NCI-H510A treated with DMSO at 0.1 percent for 48 hours (cell line): ENCODE measurements around the gene TC2N.
"Not testable (repeated sequence)": the region's sequence is repeated elsewhere in the genome, so short reads cannot be mapped to it uniquely, and the experiment has no call there.

Experiments used
- DNase-seq: peaks from one replicate; lab custom pipeline; 2025; lab: John Stamatoyannopoulos, UW

The TC2N gene

DNA sequence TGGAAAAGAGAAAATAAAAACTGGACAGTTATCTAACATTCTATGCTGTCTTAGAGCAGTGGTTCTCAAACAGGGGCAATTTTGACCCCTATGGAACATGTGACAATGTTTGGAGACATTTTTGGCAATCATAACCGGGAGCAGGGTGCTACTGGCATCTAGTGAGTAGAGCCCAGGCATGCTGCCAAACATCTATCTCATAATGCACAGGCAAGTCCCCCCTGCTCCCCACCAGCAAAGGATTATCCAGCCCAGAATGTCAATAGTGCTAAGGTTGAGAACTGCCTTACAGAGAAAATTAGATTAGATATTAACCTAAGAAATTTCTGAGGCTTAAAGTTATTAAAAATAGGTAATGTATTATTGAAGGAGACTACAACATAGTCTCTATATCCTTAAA lies 112.5 kb downstream of the TC2N start:
- DNase-seq = no peak

DNA sequence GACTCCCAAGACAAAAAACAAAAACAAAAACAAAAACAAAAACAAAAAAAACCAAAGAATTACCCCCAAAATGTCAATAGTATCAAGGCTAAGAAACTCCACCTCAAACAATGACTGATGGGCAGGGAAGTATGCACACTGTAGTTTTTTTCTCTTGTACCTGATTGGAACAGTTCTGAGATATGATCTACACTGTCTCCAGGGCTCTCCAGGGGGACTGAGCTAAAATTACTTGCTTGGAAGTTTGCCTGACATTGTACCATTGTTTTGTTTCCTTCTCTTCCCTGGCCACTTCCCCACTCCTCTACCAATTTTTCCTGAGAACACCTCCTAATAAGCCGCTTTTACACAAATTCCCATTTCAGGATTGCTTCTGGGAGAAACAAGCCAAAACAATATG lies 113.2 kb downstream of the TC2N start:
- DNase-seq = no peak

- DNase-seq = no peak
Observed at GRCh38 chr14:91753501-91754128, 113.7 kb downstream of the TC2N start.

GRCh38 chr14:91752961-91753360 lies 114.4 kb downstream of the TC2N start:
- DNase-seq = no peak

DNA sequence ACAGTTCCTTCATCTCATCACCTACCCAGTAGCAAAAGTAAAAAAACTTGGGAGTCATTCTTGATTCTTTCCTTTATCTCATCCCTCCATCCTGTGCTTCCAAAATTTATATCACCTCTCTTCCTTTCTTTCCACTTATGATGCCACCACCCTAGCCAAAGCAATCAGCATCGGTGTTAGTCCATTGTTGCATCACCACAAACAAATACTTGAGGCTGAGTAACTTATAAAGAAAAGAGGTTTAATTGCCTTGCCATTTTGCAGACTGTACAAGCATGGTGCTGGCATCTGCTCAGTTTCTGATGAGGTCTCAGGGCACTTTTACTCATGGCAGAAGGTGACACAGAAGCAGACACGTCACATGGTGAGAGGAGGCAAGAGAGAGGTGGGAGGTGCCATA lies 115.6 kb downstream of the TC2N start:
- DNase-seq = no peak

- DNase-seq = no peak
Observed at GRCh38 chr14:91750634-91751198, 116.6 kb downstream of the TC2N start.

- no peak for DNase-seq
Observed at GRCh38 chr14:91749868-91750267, 117.5 kb downstream of the TC2N start.

- DNase-seq = no peak
Observed at GRCh38 chr14:91748049-91748448, 119.3 kb downstream of the TC2N start.

DNA sequence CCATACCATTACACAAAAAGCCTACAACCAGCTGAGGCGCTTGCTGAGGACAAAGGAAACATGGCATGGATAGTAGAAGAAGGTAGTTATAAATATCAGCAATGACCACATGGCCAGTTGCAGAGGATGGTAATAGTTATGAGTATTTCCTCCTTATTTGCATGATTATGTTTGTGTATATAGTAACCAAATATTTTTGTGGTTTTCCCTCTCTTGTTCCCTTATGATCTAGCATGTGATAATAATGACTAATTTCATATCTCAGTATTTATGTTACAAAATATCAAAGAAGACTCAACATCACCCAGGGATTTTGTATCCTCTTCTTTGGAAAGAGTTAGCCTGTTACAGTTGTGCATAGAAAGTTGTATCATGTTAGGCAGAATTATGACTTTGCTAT lies 122.0 kb downstream of the TC2N start:
- no peak for DNase-seq

GRCh38 chr14:91744068-91744480 lies 123.3 kb downstream of the TC2N start:
- DNase-seq = no peak

DNA sequence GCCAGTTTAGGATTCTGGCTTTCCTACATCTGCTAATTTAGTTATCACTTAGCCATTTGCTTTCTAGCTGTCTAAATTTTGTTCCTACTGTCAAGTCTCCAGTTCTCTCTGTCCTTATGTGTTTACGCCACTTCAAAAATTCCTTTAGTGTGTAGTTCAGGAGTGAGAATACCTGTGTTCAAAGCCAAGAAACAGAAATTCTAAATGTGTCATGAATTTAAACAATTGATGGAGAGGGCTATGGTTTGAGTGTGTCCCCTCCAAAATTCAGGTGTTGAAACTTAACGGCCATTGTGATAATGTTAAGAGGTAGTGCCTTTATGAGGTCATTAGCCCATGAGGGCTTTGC lies 124.1 kb downstream of the TC2N start:
- DNase-seq = no peak

GRCh38 chr14:91742621-91743304 lies 124.6 kb downstream of the TC2N start:
- DNase-seq = no peak

- not testable (repeated sequence) for DNase-seq
Observed at GRCh38 chr14:91739867-91740266, 127.5 kb downstream of the TC2N start.

- no peak for DNase-seq
Observed at GRCh38 chr14:91737619-91738018, 129.7 kb downstream of the TC2N start.

GRCh38 chr14:91732859-91733477 lies 134.4 kb downstream of the TC2N start:
- DNase-seq = no peak

DNA sequence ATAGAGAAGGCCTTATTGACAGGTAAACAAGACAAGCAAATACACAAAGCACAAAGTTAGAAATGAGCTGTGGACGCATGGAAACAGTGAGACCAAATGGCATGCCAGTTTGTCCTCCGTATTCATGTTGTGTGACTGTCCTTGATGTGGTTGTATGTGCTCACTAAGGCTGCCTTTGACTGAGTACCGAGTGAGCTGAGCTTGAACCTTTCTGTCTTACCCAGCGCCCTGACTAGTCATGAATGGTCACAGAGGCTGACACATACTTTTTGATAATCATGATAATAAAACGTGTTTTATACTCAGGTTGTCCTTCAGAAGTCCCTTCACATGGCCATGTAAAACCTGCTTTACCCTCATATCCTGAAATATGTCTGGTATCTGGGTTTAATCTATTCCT lies 134.9 kb downstream of the TC2N start:
- DNase-seq = no peak

DNA sequence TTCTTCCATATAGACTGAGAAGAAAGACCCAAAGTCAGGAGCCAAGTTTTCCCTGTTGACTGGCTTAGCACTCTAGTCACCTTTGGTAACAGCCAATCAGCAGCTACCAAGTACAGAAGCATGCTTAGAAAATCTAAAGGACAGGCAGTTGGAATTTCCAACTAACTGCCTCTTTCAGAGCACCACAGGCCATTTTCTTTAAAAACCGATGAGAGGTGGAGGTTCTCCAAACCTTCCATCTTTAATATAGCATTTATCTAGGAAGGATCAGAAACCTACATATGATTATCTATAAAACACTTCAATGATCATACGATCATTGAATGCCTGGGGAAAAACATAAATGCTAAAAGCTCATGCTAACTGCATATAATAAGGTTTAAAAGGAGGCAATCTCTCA lies 135.3 kb downstream of the TC2N start, which contains the start of gene CATSPERB:
Gene CATSPERB, minus strand, starts transcription at position 101 of the 400 bp plus-strand sequence. CDS start 2,607 bp downstream, outside the sequence.
- DNase-seq = no peak

DNA sequence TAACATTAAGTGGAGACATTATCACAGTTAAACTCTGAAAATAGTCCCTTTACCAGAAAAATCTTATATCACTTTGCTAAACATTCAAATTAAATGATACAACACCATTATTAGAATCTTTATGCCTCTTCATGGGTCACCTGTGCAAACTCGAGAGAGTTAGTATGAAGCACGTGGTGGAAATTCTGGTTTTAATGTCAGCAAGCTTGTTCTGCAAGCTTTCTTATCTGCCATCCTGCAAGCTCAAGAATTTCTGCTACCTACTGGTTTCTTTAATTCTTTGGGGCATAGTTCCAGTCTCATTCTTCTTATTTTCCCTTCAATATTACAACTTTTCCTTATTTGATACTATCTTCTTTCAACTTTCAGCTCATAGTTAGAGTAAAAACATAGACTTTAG lies 136.3 kb downstream of the TC2N start:
- no peak for DNase-seq

DNA sequence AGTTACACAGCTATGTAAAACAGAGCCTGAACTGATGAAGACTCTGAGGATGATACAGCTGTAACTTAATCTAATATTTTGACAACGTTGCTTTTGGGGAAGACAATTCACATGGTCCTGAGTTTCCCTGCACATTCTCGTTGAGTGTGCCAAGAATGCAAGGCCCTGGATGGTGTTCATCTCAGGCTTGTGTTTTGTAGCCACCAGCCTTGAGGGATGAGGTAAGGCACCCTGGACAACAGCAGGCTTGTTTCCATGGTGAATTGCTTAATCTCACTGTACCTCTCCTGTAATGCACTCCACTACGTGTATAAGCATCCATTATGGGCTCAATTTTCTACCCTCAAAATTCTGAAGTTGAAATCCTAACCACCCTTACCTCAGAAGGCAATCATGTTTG lies 137.6 kb downstream of the TC2N start:
- DNase-seq = no peak
